WERI-Rb-1 (cell line): ENCODE data around the gene BTBD1.
A peak's percentile ranks its signal among the peaks of the same experiment; 100 is the strongest.
"Not testable (repeated sequence)": the region's sequence is repeated elsewhere in the genome, so short reads cannot be mapped to it uniquely, and the experiment has no call there.

ENCODE experiments used
- DNase-seq: peaks from one replicate; pipeline ENCODE4 v3.0.0-alpha.2; 2020
- H3K27ac ChIP-seq: fragments of 250-450 bp; sonication (Bioruptor Pico); 2 replicates; pipeline ENCODE4 v1.5.1; 2020; ENCODE audit warnings: mild to moderate bottlenecking, moderate library complexity
- H3K27me3 ChIP-seq: fragments of 250-450 bp; sonication (Bioruptor Pico); 2 replicates; pipeline ENCODE4 v1.5.1; 2021; ENCODE audit warnings: mild to moderate bottlenecking, low read depth, moderate library complexity; ENCODE audit not compliant: insufficient read depth, severe bottlenecking
- H3K36me3 ChIP-seq: fragments of 250-450 bp; sonication (Bioruptor Pico); 2 replicates; pipeline ENCODE4 v1.5.1; 2020; ENCODE audit warnings: mild to moderate bottlenecking, moderate library complexity
- H3K4me3 ChIP-seq: 2 replicates; pipeline ENCODE4 v1.5.1; 2011; ENCODE audit warnings: low read depth, mild to moderate bottlenecking, control low read depth, low read length
- H3K9me3 ChIP-seq: fragments of 250-450 bp; sonication (Bioruptor Pico); 2 replicates; pipeline ENCODE4 v1.5.1; 2021; ENCODE audit warnings: mild to moderate bottlenecking, moderate library complexity; ENCODE audit not compliant: severe bottlenecking
- TF ChIP-seq, protein P1 (sequence below): IDR thresholded peaks from 2 replicates; pipeline ENCODE4 v1.5.1; 2011; ENCODE audit warnings: low read depth, mild to moderate bottlenecking, control low read depth, inconsistent platforms, low read length

The BTBD1 gene

DNA sequence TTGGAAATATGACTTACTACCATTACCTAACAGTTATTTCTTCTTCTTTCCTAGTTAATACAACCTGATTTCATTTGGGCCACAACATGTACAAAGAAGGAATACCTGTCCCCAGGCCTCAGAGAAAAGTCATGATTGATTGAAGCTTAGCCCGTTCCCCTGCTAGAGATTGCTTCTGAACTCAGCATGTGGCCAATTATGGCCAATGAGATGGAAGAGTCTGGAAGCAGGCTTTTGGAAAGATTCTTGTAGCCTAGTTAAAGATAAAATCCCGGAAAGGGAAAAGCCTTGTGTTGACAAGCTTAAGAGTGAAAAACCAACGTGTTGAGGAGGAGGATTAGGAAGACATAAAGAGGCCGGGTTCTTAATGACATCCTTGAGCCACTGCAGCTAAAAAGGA is 23.4 kb upstream of the BTBD1 start:
- TF ChIP-seq, protein P1, sequence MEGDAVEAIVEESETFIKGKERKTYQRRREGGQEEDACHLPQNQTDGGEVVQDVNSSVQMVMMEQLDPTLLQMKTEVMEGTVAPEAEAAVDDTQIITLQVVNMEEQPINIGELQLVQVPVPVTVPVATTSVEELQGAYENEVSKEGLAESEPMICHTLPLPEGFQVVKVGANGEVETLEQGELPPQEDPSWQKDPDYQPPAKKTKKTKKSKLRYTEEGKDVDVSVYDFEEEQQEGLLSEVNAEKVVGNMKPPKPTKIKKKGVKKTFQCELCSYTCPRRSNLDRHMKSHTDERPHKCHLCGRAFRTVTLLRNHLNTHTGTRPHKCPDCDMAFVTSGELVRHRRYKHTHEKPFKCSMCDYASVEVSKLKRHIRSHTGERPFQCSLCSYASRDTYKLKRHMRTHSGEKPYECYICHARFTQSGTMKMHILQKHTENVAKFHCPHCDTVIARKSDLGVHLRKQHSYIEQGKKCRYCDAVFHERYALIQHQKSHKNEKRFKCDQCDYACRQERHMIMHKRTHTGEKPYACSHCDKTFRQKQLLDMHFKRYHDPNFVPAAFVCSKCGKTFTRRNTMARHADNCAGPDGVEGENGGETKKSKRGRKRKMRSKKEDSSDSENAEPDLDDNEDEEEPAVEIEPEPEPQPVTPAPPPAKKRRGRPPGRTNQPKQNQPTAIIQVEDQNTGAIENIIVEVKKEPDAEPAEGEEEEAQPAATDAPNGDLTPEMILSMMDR = no peak
- H3K36me3 ChIP-seq = no peaks in the 10 kb centered on the region
- H3K27ac ChIP-seq = no peak overlapping the region
- no peaks in the 10 kb centered on the region for H3K9me3 ChIP-seq
- no peak overlapping the region for H3K4me3 ChIP-seq
- peak; percentile 63 for DNase-seq
- H3K27me3 ChIP-seq = no peaks in the 10 kb centered on the region

DNA sequence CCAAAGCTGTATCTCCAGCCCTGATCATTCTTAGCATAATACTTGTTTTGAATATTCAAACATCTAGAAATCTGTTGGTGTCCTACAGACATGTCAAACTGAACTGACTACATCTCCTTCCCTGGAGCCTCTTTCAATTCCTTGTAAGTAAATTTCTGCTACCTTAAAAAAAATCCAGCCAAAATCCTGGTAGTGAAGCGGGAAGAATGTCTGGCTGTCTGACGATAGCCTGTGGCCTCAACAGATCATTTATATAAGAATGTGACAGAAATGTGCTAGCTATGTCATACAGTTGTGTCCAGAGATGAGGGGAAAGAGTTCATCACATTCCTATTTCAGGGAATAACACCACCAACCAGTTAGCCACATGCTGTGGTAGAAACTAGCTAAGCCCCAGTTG is 21.8 kb upstream of the BTBD1 start:
- TF ChIP-seq, protein P1 = no peak

DNA sequence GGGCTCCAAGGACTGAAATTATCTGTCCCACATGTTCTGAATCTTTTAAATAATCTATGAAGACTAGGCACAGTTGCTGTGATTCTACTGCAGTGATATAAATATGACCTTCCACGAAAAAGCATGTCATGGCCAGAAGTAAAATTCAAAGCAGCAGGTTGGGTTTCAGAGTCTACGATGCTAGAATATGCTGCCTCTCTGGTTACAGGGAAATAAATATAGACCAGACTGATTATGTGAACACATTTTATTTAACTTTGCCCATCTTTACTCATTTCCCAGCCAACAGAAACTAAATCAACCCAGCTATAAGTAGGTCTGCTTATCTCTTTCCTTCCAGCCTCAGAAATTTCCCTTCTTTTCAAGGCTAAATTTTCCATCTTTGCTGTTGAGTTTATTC is 20.5 kb upstream of the BTBD1 start:
- no peaks in the 10 kb centered on the region for H3K9me3 ChIP-seq
- TF ChIP-seq, protein P1 = no peak
- H3K36me3 ChIP-seq = no peaks in the 10 kb centered on the region
- no peak overlapping the region for H3K27ac ChIP-seq
- no peak overlapping the region for H3K4me3 ChIP-seq
- DNase-seq = no peak
- H3K27me3 ChIP-seq = no peaks in the 10 kb centered on the region

More for the DNA sequence above, 21.8 kb upstream of the BTBD1 start:
- H3K27ac ChIP-seq = no peak overlapping the region
- no peak for DNase-seq
- H3K36me3 ChIP-seq = no peaks in the 10 kb centered on the region
- no peak overlapping the region for H3K4me3 ChIP-seq
- H3K27me3 ChIP-seq = no peaks in the 10 kb centered on the region
- no peaks in the 10 kb centered on the region for H3K9me3 ChIP-seq

DNA sequence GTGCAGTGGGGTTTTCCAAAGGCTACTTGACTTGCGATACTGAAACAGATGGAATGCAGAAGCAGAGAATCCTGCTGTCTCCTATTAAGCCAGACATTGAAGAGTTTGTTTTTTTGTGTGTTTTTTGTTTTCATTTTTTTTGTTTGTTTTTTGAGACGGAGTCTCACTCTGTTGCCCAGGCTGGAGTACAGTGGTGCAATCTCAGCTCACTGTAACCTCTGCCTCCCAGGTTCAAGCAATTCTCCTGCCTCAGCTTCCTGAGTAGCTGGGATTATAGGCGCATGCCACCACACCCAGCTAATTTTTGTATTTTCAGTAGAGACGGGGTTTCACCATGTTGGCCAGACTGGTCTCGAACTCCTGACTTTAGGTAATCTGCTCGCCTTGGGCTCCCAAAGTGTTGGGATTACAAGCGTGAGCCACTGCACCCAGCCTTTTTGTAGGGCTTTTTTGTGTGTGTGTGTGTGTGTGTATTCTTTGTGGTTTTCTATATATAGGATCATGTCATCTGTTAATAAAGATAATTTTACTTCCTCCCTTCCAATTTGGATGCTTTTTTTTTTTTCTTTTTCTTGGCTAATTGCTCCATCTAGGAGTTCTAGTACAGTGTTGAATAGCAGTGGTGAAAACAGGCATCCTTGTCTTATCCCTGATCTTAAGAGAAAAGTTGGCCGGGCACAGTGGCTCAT is 19.0 kb upstream of the BTBD1 start:
- H3K9me3 ChIP-seq, H3K36me3 ChIP-seq, H3K27me3 ChIP-seq, H3K27ac ChIP-seq, DNase-seq, H3K4me3 ChIP-seq: not testable (repeated sequence)

DNA sequence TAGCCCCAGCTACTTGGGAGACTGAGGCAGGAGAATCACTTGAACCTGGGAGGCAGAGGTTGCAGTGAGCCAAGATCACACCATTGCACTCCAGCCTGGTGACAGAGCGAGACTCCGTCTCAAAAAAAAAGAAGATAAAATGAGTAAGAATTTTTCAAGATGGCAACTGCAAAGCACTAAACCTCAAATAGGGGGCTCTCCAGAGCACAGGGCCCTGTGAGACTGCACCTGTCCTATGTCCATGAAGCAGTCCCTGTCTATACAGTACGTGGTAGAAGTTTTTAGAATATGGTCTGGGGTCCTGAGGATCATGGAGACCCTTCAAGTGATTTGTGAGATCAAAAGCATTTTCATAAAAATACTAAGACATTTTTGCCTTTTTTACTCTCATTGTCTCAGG is 18.4 kb upstream of the BTBD1 start:
- not testable (repeated sequence) for H3K27me3 ChIP-seq, H3K4me3 ChIP-seq, H3K36me3 ChIP-seq, H3K27ac ChIP-seq, DNase-seq, H3K9me3 ChIP-seq

DNA sequence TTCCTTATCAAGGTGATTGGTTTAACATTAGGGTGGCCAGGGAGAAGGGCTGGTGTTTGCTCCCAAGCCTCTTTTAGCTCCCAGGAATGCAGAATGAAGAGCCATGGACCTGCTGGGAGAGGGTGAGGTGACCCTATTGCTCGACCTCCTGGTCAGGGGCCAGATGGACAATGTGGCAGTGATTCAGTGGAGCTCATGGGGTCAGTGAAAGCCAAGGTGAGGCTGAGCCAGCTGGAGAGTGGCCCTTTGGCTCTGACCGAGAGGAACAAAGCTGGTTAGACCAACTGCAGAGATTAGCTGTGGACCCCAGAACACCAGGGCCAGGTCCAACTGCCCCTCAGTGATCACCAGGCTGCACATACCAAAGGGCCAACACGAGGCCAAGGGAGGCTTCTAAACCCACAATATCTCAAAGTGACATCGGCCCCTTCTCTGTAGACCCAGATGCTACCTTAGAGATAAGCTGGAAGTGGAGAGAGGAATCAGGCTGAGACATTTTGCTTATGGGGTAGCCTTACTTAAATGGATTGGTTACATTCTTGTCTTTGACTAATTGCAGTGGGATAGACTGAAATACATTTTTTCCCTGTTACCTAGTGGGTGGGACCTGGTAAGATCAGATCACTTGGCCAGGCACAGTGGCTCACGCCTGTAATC is 15.8 kb upstream of the BTBD1 start:
- Histone ChIP-seq H3K27me3 (no peaks in the 10 kb centered on the region), H3K36me3 (no peaks in the 10 kb centered on the region), H3K27ac (no peak overlapping the region), H3K9me3 (peaks cover 4% of the 10 kb centered on the region), H3K4me3 (no peak overlapping the region)
- TF ChIP-seq, protein P1 = no peak
- no peak for DNase-seq
